ENCODE measurements around the gene DHRS7B.
"Not testable (repeated sequence)": the region's sequence is repeated elsewhere in the genome, so short reads cannot be mapped to it uniquely, and the experiment has no call there.

Gene DHRS7B

DNA sequence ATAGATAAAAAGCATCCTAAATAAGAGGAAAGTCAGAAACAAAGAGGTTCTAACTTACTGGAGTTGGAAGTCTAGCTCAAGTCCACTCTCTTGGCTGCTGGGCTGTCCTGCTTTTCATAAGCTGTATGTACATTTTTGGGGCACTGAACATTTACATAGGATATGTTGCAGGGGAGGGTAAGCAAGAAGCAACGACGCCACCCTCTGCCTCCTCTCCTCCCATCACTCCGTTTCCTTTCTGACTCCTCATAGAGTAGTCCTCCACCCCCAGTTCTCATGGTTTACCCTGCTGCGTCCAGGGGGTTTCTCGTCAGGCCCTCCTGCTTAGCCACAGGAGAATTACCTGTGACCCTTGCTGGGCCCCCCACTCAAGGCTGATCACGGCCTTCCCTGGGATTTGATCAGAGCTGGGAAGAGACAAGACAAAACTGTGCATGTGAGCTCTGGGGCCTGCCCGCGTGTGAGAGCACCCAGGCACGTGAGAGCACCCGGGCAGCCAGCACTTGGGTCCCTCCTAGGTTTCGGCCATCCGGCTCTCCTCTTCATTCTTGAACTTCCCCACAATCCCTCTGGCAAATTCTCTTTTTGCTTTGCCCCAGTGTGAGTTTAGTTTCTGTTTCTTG lies 50.1 kb downstream of the DHRS7B start:
- no peak for DNase-seq (ENCODE audit: low read depth in 2 of 2, low spot score in 1 of 2)

- no peak for DNase-seq (ENCODE audit: low read depth in 2 of 2, low spot score in 1 of 2)
Observed at GRCh38 chr17:21177401-21177800, 50.6 kb downstream of the DHRS7B start.

DNA sequence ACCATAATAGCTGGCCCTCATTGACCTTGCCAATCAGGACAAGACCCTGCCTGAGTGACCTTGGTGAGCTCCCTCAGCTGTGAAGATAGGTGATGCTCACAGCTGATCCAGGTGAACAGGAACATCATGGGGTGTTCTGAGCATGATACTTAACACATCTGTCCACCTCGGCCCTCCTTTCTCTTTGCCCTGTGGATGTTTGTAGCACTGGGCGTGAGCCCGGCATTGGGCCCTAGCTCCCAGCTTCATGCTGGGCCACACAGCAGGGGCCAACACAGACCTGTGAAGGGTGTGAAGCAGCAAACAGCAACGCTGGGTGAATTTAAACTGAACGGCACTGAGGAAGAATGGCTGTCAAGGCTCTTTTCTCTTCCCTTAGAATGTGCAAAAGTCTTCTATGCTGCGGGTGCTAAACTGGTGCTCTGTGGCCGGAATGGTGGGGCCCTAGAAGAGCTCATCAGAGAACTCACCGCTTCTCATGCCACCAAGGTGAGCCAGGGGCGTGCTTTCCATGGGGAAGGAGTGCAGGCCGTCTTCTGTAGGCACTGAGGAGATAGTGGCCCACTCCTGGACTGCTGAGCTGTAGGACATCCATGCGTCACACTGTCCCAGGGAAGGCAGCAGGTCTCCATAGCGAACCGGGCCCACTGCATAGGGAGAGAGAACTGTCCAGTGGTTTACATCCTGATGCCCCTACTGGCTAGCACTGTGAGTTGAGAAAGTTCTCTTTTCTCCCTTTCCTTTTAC lies 51.3 kb downstream of the DHRS7B start:
- no peak for DNase-seq (ENCODE audit: low read depth in 2 of 2, low spot score in 1 of 2)

DNA sequence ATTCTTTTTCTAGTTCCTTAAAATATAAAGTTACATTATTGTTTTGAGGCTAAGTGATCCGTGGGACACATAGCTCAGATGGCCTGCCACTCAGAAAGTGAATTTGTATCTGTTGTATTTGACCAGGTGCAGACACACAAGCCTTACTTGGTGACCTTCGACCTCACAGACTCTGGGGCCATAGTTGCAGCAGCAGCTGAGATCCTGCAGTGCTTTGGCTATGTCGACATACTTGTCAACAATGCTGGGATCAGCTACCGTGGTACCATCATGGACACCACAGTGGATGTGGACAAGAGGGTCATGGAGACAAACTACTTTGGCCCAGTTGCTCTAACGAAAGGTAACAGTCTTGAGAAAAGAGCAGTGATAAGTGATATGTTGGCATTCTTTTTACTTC lies 56.7 kb downstream of the DHRS7B start:
- no peak for DNase-seq (ENCODE audit: low read depth in 2 of 2, low spot score in 1 of 2)

DNA sequence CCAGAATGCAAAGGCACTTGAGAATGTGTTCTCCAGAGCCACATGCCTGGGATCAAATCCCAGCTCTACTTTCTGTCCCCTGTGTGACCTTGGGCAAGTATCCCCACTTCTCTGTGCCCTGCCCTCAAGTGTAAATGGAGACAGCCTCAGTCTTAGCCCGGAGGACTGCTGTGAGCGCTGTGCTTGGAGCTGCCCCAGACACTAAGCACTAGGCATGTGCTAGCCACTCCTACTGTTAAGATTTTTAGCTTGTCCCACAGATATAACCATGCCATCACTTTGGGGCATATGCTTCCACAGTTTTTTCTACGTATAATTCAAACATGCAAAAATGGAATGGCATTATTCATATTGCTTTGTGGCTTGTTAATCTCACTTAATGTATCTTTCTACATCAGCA lies 57.8 kb downstream of the DHRS7B start:
- no peak for DNase-seq (ENCODE audit: low read depth in 2 of 2, low spot score in 1 of 2)

- no peak for DNase-seq (ENCODE audit: low read depth in 2 of 2, low spot score in 1 of 2)
Observed at GRCh38 chr17:21185061-21185460, 58.3 kb downstream of the DHRS7B start.

DNA sequence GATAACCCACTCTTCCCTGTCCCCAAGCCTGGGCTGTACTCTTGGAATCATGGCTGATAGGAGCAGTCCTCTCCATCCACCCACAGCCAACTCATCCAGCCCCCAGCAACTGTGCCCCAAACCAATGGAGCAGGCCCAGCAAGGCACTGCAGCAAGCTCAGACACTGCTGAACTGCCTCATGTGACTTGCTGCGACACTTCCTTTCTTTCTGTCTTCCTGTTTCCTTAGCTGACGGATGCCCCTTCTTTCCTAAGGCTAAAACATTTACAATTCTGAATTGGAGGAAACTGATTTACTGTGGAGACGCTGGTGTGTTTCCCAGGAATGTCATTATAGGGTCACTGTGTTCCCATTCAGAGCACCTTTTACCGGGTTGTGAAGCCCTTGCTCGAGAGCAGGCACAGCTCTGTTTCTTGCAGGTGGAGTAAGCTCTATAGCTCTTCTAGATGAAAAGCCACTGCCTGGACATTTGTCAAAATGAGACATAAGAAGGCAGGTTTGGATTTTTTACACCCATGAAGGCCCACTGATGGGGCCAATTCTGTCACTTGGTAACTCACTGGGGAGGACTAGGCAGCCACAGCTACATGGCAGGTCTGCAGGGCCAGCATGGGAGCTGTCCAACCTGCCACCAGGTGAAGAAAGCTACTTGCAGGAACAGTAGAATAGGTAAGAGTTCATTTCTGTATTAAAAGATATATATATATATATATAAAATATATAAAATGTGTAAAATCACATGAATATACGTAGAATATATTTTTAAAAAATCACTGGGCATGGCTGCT lies 59.8 kb downstream of the DHRS7B start:
- DNase-seq (ENCODE audit: low read depth in 2 of 2, low spot score in 1 of 2): no peak

DNA sequence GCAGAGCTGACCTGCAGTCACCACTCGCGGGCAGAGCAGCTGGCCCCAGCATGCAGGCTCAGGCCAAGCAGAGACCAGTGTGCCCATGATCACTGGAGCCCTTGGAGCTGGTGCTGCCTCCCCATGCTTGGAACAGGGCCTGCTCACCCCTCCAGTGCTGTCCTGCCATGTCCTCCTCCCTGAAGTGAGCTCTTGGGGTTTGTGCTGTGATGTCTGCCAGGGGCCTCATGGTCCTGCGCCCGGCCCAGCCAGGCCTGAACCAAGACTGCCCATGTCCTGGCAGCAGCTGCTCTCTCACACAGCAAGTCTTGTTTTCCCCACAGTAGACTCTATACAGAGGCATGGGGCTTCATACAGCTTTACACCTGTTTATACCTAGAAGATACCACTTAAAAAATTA lies 62.6 kb downstream of the DHRS7B start:
- DNase-seq (ENCODE audit: low read depth in 2 of 2, low spot score in 1 of 2): no peak

DNA sequence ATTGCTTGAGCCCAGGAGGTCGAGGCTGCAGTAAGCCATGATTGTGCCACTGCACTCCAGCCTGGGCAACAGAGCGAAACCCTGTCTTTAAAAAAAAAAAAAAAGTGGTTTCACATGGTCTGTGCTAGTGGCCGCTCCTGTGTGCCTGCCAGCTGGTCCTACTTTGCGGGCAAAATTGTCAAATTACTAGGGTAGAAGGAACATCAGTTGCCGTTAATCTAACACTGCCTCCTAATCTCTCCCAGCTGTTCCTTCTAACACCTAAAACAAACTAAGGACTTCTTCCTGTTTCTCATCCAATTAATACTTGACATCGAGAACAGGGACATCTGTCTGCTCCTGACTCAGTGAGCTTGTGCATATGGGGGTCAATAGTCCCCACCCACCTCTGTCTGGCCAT lies 63.3 kb downstream of the DHRS7B start:
- no peak for DNase-seq (ENCODE audit: low read depth in 2 of 2, low spot score in 1 of 2)

GRCh38 chr17:21191698-21192097 lies 64.9 kb downstream of the DHRS7B start:
- no peak for DNase-seq (ENCODE audit: low read depth in 2 of 2, low spot score in 1 of 2)

- DNase-seq (ENCODE audit: low read depth in 2 of 2, low spot score in 1 of 2): not testable (repeated sequence)
Observed at GRCh38 chr17:21192414-21192813, 65.7 kb downstream of the DHRS7B start.

- no peak for DNase-seq (ENCODE audit: low read depth in 2 of 2, low spot score in 1 of 2)
Observed at GRCh38 chr17:21193031-21193430, 66.3 kb downstream of the DHRS7B start.

DNA sequence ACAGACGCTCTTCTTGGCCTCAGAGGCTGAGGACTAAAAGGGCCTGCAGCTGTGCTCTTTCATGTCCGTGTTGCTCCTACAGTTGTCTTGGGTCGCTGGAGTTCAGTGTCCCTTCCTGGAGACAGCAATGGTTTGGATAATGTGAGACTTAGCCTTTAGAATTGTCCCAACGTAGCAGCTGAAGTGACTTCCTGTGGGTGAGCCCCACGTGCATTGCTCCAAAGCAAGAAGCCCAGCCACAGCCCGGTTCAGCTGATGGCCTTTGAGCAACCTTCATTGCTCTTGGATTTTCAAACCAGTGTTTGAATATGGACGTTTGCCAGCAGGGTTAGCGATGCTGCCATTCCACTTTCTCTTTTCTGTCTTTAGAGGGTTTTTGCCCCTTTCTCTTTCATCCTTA lies 67.5 kb downstream of the DHRS7B start:
- no peak for DNase-seq (ENCODE audit: low read depth in 2 of 2, low spot score in 1 of 2)

DNA sequence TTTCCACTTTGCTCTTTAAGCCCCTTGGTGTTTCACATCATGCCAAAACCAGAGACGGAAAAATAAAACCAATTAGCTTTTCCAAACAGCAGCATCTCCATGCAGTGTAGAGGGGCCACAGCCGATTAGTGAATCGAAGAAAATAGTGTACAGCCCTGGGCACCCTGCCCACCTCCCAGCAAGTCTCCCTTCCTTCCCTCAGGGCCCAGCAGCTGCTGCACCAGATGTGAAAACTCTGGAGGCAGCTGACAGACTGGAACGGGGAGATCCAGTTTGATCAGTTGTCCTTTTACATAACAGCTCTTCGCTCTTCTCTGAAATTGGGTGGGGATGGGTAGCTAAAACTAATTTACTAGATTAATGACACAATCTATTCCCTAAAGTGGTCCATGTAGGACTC lies 67.9 kb downstream of the DHRS7B start:
- DNase-seq (ENCODE audit: low read depth in 2 of 2, low spot score in 1 of 2): no peak

- no peak for DNase-seq (ENCODE audit: low read depth in 2 of 2, low spot score in 1 of 2)
Observed at GRCh38 chr17:21196126-21196525, 69.4 kb downstream of the DHRS7B start.

DNA sequence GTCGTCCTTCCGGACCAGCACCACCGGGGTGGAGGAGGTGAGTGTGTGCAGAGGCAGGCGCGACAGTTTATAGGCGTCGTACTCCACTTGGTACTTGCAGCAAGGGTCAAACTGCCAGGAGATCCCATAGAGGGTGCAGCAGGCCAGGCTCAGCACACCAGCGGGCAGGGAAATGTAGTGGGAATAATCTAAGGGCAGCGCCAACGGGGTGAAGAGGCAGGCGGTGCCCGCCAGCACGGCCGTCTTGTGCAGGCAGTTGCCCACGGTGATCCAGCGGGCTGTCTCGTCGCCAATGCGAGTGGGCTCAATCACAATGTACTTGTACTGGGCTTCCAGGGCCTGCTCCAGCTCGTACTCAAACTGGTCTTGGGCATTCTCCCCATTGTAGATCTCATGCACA lies 71.6 kb downstream of the DHRS7B start:
- no peak for DNase-seq (ENCODE audit: low read depth in 2 of 2, low spot score in 1 of 2)

DNA sequence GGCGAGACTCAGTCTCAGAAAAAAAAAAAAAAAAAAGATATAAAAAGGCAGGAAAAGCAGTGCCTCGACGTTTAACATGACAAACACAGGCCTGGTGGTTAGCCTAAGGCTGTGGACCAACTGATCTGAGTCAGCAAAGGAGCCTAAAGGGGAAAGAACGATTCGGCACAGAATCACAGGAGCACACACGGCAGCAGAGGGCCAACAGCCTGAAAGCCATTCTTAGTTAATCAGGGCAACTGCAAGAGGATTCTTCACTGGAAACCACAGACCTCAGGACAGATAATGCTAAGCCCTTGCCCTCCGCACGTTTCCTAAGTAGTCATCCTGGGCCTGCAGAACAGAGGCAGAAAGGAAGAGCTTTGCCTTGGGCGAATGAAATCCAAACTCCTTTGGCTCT lies 72.5 kb downstream of the DHRS7B start:
- DNase-seq (ENCODE audit: low read depth in 2 of 2, low spot score in 1 of 2): no peak

- no peak for DNase-seq (ENCODE audit: low read depth in 2 of 2, low spot score in 1 of 2)
Observed at GRCh38 chr17:21199856-21200255, 73.1 kb downstream of the DHRS7B start.

DNA sequence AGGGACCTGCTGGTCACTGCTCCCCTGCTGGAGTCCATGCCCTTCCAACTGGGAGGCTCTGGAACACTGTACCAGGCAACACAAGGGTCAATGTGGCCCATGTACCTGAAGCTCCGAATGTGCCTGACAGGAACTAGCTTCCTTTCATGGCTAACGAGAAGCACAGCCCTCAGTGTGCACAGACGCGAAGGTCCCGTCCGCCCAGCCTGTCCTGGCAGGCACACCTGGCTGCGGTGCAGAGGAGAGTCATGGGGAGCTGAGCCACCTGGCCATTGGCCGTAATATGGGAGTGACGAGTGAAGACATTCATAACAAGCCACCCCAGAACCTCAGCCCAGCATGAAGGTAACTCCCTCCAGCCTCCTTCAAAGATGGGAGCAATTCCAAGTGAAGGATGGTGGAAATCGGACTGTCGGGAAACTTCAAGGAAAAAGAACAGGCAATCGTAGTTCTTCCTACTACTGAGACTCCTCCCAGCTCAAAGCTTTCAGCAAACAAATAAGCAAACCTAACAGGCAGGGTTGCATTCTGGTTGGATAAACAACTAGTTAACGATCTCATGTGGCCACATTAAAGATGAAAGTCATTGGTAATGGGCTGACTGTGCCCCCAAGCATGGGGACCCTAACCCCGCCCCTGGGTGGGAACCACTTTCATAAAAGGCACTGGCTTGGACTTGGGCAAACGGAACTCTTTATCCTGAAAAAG lies 74.0 kb downstream of the DHRS7B start:
- DNase-seq (ENCODE audit: low read depth in 2 of 2, low spot score in 1 of 2): no peak

DNA sequence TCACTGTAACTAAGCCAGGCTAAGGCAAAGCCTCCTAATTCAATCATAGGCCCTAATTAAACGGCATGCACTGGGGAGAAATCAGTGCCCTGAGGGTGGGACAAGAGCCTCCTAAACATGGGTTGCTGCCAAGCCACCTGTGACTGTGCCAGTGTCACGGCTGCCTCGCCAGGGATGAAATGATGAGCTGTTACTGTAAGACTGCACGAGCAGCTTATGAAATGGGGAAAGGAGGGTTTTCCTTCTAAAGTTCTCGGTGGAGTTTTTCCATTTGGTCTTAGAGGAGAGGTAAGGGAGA lies 74.5 kb downstream of the DHRS7B start:
- DNase-seq (ENCODE audit: low read depth in 2 of 2, low spot score in 1 of 2): no peak

DNA sequence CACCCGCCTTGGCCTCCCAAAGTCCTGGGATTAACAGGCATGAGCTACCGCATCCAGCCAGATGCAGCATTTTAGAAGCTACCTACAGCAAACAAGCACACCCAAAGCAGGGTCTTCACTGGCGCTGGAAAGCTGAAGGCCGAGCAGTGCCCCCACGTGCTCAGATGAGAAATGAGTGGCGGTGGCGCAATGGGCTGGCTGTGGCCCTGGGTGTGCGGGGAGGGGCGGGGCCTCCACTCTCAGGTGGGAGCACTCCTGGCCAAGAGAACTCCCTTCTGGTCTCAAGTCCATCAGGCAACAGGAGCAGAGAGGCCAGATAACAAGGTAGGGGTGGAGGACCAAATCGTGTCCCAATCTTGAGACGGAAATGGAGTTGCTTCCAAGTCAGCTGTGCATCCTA lies 75.1 kb downstream of the DHRS7B start:
- DNase-seq (ENCODE audit: low read depth in 2 of 2, low spot score in 1 of 2): no peak

- DNase-seq (ENCODE audit: low read depth in 2 of 2, low spot score in 1 of 2): no peak
Observed at GRCh38 chr17:21202512-21202911, 75.7 kb downstream of the DHRS7B start.
